ENCODE measurements around the gene BMP7. TPM values are rescaled to one million over a fixed set of nuclear protein-coding genes. Genes with fewer than 3 reads are reported as not detected.
"Not testable (repeated sequence)": the region's sequence is repeated elsewhere in the genome, so short reads cannot be mapped to it uniquely, and the experiment has no call there.

BMP7 gene
- total RNA-seq, 1 donor from 2014 or later, result not detected

DNA sequence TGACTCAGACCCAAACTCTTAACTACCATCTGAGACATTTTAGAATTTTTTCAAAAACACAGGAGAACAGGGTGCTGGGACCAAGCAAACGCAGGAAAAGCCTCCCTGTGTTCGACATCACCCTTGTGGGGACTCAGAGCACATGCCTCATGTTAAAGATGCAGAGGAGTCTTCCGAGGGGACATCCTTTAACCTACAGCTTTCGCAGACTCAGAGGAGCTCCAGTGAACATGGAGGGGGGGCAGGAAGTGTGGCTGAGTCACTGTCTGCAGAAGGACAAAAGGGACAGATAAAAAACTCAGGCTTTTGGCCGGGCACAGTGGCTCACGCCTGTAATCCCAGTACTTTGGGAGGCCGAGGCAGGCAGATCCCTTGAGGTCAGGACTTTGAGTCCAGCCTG is 15.1 kb downstream of the BMP7 start:
- DNase-seq (ENCODE audit: low read depth, low spot score), result no peak

DNA sequence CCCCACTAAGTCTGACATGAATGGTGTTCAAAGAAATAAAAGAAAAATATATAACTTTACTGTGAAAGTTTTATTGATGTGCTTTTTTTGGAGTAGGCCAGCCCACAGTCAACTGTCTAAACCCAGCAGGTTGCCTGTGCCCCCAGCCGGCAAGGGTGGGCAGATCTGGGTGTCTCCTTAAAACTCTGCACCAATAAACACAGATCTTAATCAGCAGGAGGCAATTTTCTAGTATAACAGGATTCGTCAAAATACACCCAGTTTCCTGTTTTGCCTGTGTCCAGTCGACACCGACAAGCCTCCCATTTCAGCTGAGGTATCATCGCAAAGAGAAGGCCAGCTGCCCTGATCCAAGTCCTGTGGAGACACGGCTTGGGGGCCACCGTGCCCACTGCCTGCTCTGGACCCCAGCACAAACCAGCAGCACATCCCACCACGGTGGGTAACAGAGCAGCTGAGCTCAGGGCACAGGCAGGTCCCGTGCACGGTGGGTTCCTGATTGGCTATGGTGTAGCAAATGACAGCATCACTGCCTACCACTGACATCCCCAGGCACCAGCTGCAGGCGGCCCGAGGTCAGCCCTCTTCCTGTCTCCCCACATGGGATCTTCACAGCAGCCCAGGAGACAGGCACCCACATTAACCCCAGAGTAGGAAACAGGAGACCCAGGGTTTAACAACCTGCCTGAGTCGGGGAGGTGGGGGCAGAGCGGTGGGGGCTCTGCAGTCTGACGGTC is 15.7 kb downstream of the BMP7 start:
- DNase-seq (ENCODE audit: low read depth, low spot score), result no peak

DNA sequence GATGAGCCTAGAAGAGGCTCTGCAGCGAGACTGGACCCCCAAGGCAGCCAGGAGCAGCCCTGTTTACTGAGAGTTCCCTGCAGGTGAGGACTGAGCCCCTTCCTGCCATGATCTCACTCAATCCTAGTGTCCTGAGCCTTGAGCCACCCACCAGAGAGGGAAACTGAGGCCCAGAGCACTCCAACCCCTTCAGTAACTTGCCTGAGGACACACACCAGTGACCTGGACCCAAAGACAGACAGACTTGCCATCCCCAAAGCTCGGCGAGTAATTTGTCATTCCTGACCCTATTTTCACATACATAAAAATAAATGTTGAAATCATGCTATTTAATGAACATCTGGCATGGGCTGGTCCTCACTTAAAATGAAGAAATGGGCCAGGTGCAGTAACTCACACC is 16.7 kb downstream of the BMP7 start:
- no peak for DNase-seq (ENCODE audit: low read depth, low spot score)

DNA sequence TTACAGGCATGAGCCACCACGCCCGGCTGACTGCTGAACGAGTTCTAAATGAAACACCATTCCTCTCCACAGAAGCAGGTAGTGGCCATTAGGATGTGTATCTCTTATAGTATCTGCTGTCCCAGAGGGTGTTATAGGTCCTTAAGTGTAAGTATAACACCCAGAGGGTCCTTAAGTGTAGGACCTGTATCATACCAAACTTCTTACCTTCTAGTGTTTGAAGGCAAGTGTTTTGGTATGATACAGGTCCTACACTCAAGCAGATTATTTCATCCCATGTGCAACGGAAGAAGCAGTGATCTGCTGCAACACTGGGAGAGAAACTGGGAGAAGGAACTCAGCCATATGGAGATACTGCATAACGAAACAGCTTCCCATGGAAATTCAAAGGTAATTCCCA is 17.4 kb downstream of the BMP7 start:
- no peak for DNase-seq (ENCODE audit: low read depth, low spot score)

DNA sequence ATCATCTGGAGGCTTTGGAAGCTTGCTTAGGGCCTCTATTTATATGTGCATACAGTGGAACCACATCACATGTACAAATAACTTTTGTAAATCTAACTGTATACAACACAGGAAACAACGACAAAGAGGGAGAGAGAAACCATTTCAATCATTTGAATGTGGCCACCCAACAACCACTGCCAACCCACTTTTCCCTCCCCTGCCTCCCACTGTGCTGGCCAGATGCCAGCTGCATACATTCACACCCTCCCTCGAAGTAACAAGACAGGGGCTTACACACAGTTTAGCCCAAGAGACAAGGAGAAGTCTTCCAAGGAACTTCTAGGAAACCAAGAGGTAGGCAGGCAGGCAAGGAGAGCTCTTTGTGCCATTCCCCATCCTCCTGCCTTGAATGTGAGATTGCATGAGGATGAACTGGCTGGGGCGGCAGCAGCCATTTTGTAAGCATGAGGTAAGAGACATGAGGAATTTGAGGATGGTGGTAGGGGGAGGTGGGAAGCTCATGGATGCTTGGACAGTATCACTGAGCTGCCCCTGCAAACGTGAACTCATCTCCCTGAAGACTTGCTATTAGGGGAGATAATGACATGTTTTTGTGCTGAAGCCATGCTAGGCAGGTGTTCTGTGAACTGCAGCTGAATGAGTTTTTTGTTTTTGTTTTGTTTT is 18.2 kb downstream of the BMP7 start:
- DNase-seq (ENCODE audit: low read depth, low spot score), result no peak

DNA sequence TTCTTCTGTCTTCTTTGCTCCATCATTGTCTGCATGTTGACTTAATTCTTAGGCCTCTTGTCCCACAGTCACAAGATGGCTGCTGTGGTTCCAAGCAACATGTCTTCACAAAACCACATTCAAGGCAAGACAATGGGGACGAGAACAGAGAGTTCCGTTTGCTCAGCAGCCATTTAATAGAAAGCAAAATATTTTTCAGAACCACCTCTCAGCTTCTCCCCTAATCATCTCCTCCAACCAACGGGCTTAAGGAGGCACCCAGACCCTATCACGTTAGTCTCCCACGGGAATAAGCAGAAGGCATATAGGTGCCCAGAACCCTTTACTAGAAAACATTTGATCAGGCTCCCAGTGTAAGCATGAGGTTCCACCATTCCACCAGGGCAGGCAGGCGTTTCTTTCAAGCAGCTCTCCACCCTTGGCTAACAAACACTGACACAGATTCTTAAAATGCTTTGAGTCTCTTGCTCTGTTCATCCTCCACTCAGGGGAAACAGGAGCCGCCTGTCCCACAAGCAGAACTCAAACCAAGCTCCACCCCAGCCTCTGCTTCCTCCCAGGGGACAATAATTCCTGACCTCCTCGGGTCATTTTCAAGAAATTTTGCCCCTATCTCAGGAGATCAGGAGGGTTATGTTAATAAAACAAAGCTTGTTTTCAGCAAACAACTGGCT is 19.0 kb downstream of the BMP7 start:
- no peak for DNase-seq (ENCODE audit: low read depth, low spot score)

DNA sequence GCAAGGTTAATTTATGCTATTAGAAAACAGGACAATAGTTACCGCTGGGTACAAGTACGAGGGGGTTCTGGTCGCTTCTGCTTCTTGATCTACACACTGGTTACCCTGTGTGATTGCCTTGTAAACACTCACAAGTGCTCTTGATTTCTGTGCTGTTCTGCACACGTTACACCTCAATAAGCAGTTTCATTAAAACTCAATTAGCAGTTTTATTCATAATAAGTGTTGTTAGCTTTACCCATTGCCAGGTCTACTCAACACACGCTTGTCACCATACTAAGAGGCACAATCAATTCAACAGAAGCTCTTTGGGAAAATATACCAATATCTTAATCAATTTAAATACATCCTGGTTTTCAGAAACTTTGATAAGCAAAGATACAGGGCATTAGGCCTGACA is 20.4 kb downstream of the BMP7 start:
- no peak for DNase-seq (ENCODE audit: low read depth, low spot score)

DNA sequence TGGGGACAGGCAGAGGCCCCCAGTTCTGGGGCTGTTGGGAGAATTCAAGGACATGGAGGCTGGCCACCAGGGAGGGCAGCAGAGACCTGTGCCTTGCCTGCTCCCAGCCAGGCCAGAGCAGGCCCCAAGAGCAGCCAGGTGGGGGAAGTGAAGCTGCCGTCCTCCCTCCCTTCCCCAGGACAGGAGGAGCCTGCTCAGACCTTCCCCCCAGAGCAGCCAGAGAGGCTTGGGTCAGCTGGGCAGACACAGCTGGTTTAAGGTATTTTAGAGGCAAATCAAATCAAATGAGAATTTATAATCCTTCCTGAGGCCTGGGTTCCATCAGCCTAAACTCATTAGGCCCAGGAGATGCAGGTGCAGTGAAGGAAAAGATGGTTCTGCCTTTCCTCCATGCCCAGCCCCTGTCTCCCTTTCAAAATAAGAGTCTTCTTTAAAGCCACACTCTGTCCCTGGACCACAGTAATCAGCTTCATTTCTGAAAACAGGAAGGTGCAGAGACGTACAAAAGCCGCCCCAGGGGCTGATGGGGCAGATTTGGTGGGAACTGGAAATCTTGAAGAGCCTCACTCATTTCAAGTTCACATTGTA is 21.7 kb downstream of the BMP7 start:
- no peak for DNase-seq (ENCODE audit: low read depth, low spot score)

DNA sequence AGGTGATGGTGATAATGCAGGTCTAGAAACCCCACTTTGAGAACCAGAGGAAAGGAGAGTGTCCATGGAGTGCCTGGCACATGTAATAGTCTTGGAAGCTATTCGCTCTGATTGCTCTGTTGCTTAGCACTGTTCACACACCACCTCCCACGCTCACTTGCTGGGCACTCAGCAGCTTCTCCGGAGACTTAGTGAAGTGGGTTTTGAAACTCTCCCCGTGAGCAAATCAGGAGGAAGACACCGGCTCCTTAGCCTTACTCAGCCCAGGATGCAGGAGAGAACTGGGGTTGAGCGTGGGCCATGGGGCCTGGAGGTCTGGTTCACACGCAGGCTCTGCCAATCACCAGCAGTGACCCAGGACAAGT is 22.2 kb downstream of the BMP7 start:
- no peak for DNase-seq (ENCODE audit: low read depth, low spot score)

DNA sequence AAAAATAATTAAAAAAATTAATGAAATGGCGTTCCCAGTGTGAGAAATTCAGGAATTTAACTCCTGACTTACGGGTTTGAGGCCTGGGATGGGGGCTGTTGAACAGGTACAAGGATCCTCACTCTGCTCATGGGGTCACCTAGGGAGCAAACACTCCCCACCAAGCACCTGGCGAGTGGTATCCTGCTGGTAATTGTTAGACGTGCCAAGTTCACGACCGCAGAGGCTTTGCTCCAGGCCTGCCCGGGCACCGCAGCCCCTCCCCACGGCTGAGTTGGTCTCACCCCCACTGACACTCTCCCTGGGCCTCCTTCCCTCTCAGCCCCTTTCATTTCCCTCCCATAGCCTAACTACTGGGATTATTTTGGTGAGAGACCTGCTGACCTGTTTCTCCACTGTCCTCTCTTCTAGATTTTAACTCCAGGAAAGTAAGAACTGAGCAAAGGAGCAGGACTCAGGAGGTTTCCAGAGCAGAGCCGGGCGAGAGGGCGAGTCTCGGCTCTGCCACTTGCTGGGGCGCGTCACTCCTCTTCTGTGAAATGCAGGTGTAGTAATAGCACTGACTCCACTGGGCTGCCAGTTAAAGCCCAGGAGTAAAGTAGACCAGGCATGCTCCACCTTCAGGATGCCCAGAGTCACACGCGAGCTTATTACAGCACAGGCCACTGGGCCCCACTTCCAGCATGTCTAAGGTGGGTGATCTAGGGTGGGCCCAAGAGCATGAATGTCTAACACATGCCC is 22.8 kb downstream of the BMP7 start:
- no peak for DNase-seq (ENCODE audit: low read depth, low spot score)

DNA sequence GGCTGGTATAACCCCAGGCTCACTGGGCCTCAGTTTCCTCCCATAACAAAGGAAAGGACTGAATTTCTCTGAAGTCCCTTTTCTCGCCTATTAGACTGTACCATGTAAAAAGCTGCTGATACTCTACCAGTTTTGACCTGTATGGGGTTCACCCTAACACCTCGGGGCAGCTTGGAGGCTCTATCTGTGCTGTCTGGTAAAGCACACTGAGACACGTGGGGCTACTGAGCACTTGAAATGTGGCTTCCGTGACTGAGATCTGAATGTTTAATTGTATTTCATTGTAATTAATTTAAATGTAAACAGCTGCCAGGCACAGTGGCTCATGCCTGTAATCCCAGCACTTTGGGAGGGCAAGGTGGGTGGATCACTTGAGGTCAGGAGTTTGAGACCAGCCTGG is 24.0 kb downstream of the BMP7 start:
- DNase-seq (ENCODE audit: low read depth, low spot score), result no peak

DNA sequence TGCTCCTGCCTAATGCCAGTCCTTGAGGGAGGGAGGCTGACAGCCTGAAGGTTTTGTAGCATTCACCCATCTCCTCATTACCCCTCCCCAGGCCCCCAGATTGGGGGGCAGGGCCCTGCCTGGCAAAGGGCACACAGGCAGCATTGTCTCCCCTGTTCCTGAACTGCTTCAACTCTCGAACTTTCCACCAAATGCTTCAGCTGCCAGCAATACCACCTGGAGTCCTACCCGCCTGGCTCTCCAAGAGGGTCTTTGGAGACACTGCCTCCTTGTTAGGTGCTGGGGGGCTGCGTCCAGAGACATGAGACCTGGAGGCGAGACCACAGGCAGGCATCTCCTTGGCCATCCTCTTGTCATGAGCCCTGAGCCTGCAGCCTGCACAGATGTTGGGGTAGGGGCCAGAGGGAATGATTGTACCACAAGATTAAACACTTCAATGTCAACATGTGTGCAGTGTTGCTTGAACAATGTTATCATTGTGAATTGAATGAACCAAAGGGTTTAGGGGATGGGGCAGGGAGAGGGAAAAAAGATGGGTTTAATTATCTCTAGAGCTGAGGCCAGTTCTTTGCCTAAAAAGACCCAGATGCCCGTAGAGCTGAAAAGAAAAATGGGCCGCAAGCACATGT is 25.0 kb downstream of the BMP7 start:
- DNase-seq (ENCODE audit: low read depth, low spot score), result no peak

DNA sequence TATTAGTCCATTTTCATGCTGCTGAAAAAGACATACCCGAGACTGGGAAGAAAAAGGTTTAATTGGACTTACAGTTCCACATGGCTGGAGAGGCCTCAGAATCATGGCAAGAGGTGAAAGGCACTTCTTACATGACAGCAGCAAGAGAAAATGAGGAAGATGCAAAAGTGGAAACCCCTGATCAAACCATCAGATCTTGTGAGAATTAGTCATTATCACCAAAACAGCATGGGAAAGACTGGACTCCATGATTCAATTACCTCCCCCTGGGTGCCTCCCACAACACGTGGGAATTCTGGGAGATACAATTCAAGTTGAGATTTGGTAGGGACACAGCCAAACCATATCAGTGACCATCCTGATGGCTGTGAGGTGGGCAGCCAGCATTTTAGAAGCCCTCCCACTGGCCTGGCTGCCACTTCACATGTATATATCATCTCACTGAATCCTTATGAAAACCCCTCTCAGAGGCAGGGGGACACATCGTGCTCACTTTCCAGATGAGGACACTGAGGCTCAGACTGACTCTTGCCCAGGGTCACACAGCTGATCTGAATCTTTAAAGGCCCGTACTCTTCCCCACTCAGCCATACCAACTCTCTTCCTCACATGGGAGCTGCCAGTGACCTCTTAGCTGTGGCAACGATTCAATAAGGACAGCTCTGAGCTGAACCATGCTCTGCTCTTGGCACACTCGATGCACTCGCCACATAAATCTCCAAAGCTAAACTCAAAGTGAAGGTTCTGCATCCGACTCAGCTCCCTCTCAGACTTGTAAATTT is 25.7 kb downstream of the BMP7 start:
- DNase-seq (ENCODE audit: low read depth, low spot score), result no peak

DNA sequence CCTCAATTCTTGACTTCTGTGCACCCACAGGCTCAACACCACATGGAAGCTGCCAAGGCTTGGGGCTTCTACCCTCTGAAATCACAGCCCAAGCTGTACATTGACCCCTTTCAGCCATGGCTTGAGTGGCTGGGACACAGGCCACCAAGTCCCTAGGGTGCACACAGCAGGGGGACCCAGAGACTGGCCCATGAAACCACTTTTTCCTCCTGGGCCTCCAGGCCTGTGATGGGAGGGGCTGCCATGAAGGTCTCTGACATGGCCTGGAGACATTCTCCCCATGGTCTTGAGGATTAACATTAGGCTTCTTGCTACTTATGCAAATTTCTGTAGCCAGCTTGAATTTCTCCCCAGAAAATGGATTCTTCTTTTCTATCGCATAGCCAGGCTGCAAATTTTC is 26.7 kb downstream of the BMP7 start:
- not testable (repeated sequence) for DNase-seq (ENCODE audit: low read depth, low spot score)

DNA sequence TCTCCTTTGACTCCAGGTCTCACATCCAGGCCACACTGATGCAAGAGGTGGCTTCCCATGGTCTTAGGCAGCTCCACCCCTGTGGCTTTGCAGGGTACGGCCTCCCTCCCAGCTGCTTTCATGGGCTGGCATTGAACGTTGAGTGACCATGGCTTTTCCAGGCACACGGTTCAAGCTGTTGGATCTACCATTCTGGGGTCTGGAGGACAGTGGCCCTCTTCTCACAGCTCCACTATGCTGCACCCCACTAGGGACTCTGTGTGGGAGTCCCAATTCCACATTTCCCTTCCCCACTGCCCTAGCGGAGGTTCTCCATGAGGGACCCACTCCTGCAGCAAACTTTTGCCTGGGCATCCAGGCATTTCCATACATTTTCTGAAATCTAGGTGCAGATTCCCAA is 27.1 kb downstream of the BMP7 start:
- DNase-seq (ENCODE audit: low read depth, low spot score), result not testable (repeated sequence)

DNA sequence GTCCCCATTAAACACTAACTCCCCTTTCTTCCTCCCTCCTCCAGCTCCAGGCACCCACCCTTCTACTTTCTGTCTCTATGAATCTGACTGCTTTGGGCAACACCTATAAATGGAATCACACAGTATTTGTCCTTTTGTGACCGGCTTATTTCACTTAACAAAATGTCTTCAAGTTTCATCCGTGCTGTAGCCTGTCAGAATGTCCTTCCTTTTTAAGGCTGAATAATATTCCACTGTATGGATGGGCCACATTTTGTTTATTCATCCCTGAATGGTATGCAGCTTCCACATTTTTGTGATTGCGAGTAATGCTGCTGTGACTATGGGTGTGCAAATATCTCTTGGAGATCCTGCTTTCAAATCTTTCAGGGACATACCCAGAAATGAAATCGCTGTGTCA is 28.4 kb downstream of the BMP7 start:
- no peak for DNase-seq (ENCODE audit: low read depth, low spot score)

DNA sequence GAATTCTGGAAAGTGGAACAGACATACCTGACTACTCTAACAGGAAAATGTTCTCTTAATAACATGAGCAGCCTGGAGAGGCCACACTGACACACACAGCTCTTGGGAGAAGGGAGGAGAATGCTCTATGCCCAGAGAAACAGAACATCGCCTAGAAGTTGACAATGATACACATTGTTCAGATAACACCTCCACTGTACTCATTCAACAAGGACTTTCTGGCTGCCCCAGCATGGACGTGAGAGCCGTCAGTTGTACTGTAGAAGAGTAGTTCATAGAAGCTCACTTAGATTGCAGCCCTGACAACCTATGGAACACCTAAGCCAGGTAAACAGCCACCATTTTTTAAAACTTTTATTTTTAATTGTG is 28.9 kb downstream of the BMP7 start:
- no peak for DNase-seq (ENCODE audit: low read depth, low spot score)

DNA sequence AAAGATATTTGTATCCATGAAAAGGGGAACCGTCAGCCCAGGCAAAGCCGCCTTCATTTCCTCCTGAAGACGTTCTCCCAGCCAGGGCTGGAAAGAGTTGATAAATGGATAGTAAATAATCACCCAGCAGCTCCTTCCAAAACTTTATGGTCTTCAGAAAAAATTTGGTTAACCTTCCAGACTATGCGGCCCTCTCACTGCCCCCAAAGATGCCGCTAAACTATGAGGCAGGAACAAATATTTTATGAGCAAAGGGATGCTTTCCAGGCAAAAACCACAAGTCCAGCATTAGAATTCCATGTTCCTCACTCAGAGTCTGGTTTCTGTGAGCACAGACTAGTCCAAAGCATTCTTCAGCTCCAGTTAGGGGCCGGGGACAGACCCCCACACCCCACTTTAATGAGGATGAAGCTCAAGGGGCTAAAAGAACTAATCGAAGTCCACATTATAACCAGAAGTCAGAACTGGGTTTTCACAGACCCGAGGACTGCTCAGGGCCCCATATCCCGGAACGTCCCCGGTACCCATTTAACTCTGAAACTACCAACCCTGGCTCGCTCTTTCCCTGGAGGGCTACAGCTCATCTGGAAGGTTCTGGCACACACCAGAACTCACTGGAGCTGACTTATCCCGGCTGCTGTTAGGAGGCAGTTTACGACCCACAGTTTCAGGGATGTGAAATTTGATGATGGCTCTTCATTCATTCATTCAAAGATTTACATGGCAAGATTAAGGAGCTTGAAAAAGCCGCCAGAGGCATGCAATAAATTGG is 29.4 kb downstream of the BMP7 start:
- no peak for DNase-seq (ENCODE audit: low read depth, low spot score)

DNA sequence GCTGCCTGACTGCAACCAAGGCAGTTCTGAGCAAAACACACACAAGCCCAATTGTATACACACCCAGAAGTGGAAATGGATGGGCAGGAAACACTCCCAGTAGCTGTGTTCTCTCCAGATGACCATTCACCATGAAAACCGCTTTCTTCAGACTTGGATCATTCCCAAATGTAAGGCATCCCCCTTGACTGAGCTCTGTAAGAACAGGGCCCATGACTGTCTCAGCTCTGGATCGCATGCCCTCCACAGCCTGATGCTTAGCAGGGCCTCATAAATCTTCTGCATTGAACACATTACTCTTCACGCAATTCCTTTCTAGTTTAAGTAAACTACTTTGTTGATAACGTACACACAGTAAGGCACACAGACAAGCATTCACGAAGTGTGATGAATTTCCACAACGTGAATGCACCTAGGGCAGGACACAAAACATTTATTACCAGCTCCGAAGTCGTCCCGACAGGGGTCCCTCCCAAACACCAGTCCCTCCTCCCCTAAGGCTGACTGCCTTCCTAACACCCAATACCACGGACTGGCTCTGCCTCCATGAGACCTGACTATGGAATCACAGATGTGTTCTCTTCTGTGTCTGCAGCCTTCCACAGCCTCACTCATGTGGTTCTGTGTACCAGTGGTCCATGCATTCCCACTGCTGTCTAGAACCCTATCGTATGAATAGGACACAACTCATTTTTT is 31.7 kb downstream of the BMP7 start:
- no peak for DNase-seq (ENCODE audit: low read depth, low spot score)

All from pulmonary artery endothelial cell (primary cell).